ENCODE measurements around the gene DAD1.

The DAD1 gene

GRCh38 chr14:22597265-22597664 lies 8.2 kb upstream of the DAD1 start:
- no peak overlapping the region; the same call in 1 of the 2 replicates for H3K4me2 ChIP-seq (ENCODE audit: low read length)
- no peaks in the 10 kb centered on the region for H3F3A ChIP-seq (ENCODE audit: insufficient read depth, low read length)
- no peak overlapping the region for H3K27ac ChIP-seq (ENCODE audit: low read depth, low read length, poor library complexity, severe bottlenecking)
- H4K20me1 ChIP-seq (ENCODE audit: insufficient read depth, low read length) = no peaks in the 10 kb centered on the region
- no peak overlapping the region for H2AFZ ChIP-seq (ENCODE audit: low read length)
- H3K27me3 ChIP-seq (ENCODE audit: insufficient read depth, low read length) = no peaks in the 10 kb centered on the region; the same call in 1 of the 2 replicates
- no peaks in the 10 kb centered on the region for H3K9me3 ChIP-seq (ENCODE audit: low read length)
- no peaks in the 10 kb centered on the region for H3K79me2 ChIP-seq (ENCODE audit: insufficient read depth, low read length)
- no peaks in the 10 kb centered on the region for H3K9me2 ChIP-seq (ENCODE audit: low read depth, low read length)
- peaks cover 5% of the 10 kb centered on the region; the same call in 1 of the 2 replicates for H3K36me3 ChIP-seq (ENCODE audit: insufficient read depth, low read length)
- H3K4me3 ChIP-seq (ENCODE audit: low read depth, low read length, poor library complexity, severe bottlenecking) = no peak overlapping the region
- H3K4me1 ChIP-seq (ENCODE audit: insufficient read depth, low read length, severe bottlenecking) = peaks cover 26% of the 10 kb centered on the region
- TF ChIP-seq, protein P1, sequence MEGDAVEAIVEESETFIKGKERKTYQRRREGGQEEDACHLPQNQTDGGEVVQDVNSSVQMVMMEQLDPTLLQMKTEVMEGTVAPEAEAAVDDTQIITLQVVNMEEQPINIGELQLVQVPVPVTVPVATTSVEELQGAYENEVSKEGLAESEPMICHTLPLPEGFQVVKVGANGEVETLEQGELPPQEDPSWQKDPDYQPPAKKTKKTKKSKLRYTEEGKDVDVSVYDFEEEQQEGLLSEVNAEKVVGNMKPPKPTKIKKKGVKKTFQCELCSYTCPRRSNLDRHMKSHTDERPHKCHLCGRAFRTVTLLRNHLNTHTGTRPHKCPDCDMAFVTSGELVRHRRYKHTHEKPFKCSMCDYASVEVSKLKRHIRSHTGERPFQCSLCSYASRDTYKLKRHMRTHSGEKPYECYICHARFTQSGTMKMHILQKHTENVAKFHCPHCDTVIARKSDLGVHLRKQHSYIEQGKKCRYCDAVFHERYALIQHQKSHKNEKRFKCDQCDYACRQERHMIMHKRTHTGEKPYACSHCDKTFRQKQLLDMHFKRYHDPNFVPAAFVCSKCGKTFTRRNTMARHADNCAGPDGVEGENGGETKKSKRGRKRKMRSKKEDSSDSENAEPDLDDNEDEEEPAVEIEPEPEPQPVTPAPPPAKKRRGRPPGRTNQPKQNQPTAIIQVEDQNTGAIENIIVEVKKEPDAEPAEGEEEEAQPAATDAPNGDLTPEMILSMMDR (IDR thresholded peaks at IDR 0.05; ENCODE audit: low read length) = no peak
- TF ChIP-seq EZH2 (IDR thresholded peaks at IDR 0.05; ENCODE audit: borderline replicate concordance, low read length) = no peak
- no peak overlapping the region for H3K9ac ChIP-seq (ENCODE audit: low read length)

- no peak overlapping the region for H3K4me2 ChIP-seq (ENCODE audit: low read length)
- H2AFZ ChIP-seq (ENCODE audit: low read length) = no peak overlapping the region
- no peaks in the 10 kb centered on the region for H3K79me2 ChIP-seq (ENCODE audit: insufficient read depth, low read length)
- no peaks in the 10 kb centered on the region for H4K20me1 ChIP-seq (ENCODE audit: insufficient read depth, low read length)
- H3K36me3 ChIP-seq (ENCODE audit: insufficient read depth, low read length) = no peaks in the 10 kb centered on the region
- H3K4me3 ChIP-seq (ENCODE audit: low read depth, low read length, poor library complexity, severe bottlenecking) = no peak overlapping the region
- no peaks in the 10 kb centered on the region for H3K9me2 ChIP-seq (ENCODE audit: low read depth, low read length)
- no peak for TF ChIP-seq EZH2 (IDR thresholded peaks at IDR 0.05; ENCODE audit: borderline replicate concordance, low read length)
- TF ChIP-seq, protein P1 (IDR thresholded peaks at IDR 0.05; ENCODE audit: low read length) = no peak
- peaks cover 26% of the 10 kb centered on the region for H3K4me1 ChIP-seq (ENCODE audit: insufficient read depth, low read length, severe bottlenecking)
- no peak overlapping the region for H3K27ac ChIP-seq (ENCODE audit: low read depth, low read length, poor library complexity, severe bottlenecking)
- no peak overlapping the region for H3K9ac ChIP-seq (ENCODE audit: low read length)
- no peaks in the 10 kb centered on the region for H3K9me3 ChIP-seq (ENCODE audit: low read length)
- no peaks in the 10 kb centered on the region for H3F3A ChIP-seq (ENCODE audit: insufficient read depth, low read length)
- no peaks in the 10 kb centered on the region; the same call in 1 of the 2 replicates for H3K27me3 ChIP-seq (ENCODE audit: insufficient read depth, low read length)
Observed at GRCh38 chr14:22596354-22596879, 7.4 kb upstream of the DAD1 start.

DNA sequence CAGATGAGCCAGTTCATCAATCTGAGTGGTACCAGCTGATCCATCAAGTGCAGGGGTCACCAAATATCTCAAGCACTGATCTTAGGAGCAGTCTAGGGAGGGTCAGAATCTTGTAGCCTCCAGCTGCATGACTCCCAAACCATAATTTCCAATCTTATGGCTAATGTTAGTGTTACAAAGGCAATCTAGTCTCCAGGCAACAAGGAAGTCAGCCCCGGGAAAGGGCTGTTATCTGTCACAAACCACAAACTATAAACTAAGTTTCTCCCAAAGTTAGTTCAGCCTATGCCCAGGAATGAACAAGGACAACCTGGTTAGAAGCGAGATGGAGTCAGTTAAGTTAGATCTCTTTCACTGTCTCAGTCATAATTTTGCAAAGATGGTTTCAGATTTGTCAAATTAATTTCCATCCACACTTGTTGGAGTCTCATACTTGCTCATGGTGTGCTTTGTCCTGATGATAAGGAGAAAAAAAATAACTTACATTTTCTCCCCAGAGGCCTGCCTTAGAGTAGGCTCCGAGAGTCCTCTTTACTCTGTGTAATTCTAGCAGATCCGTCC lies 5.2 kb upstream of the DAD1 start:
- Histone ChIP-seq H3K9ac (ENCODE audit: low read length) (no peak overlapping the region), H3K36me3 (ENCODE audit: insufficient read depth, low read length) (no peaks in the 10 kb centered on the region), H3K9me2 (ENCODE audit: low read depth, low read length) (no peaks in the 10 kb centered on the region), H3F3A (ENCODE audit: insufficient read depth, low read length) (no peaks in the 10 kb centered on the region), H3K27me3 (ENCODE audit: insufficient read depth, low read length) (no peaks in the 10 kb centered on the region; the same call in 1 of the 2 replicates), H2AFZ (ENCODE audit: low read length) (no peak overlapping the region), H4K20me1 (ENCODE audit: insufficient read depth, low read length) (no peaks in the 10 kb centered on the region), H3K27ac (ENCODE audit: low read depth, low read length, poor library complexity, severe bottlenecking) (no peak overlapping the region), H3K9me3 (ENCODE audit: low read length) (no peaks in the 10 kb centered on the region), H3K4me2 (ENCODE audit: low read length) (no peak overlapping the region), H3K4me1 (ENCODE audit: insufficient read depth, low read length, severe bottlenecking) (peaks cover 22% of the 10 kb centered on the region), H3K4me3 (ENCODE audit: low read depth, low read length, poor library complexity, severe bottlenecking) (no peak overlapping the region), H3K79me2 (ENCODE audit: insufficient read depth, low read length) (no peaks in the 10 kb centered on the region)
- TF ChIP-seq, protein P1 (IDR thresholded peaks at IDR 0.05; ENCODE audit: low read length) = no peak
- TF ChIP-seq EZH2 (IDR thresholded peaks at IDR 0.05; ENCODE audit: borderline replicate concordance, low read length) = no peak

All from OCI-LY1 (cell line).